Activated CD4-positive, CD25-positive, alpha-beta regulatory T cell treated with anti-CD3 and anti-CD28 coated beads, Interleukin-2, amount 50 U/mL, for 72 hours (primary cell): ENCODE results near the gene TLX2.

Experiments
- DNase-seq: peaks from one replicate; pipeline ENCODE4 v3.0.0; 2021

TLX2 gene

GRCh38 chr2:74513605-74514367 is 464 bp upstream of the TLX2 start:
- DNase-seq: no peak

GRCh38 chr2:74515271-74515980 is 1.2 kb downstream of the TLX2 start:
- no peak for DNase-seq

GRCh38 chr2:74515981-74516633 is 1.9 kb downstream of the TLX2 start:
- peak; percentile 74 for DNase-seq

GRCh38 chr2:74516650-74517049 is 2.4 kb downstream of the TLX2 start:
- DNase-seq: no peak

- no peak for DNase-seq
Observed at GRCh38 chr2:74522516-74522915, 8.3 kb downstream of the TLX2 start.

- no peak for DNase-seq
Observed at GRCh38 chr2:74524005-74524404, 9.8 kb downstream of the TLX2 start.

GRCh38 chr2:74524955-74525716 is 10.9 kb downstream of the TLX2 start:
- no peak for DNase-seq

- no peak for DNase-seq
Observed at GRCh38 chr2:74525717-74526648, 11.7 kb downstream of the TLX2 start, which contains the start of gene DQX1. Gene DQX1, minus strand, starts transcription at chr2:74526231. Its CDS starts 502 bp downstream, at chr2:74525729.

GRCh38 chr2:74526649-74527230 is 12.5 kb downstream of the TLX2 start:
- no peak for DNase-seq

- DNase-seq: no peak
Observed at GRCh38 chr2:74527741-74528140, 13.5 kb downstream of the TLX2 start.

- DNase-seq: no peak
Observed at GRCh38 chr2:74528600-74529356, 14.5 kb downstream of the TLX2 start.

GRCh38 chr2:74529357-74530238 is 15.3 kb downstream of the TLX2 start, which contains the start of the genes AUP1 and HTRA2:
Gene AUP1, minus strand, starts transcription at chr2:74529706. Its CDS starts 77 bp downstream, at chr2:74529629.
Gene HTRA2, plus strand, starts transcription at chr2:74529933. Its CDS starts 74 bp downstream, at chr2:74530007.
- DNase-seq: peak; percentile 84

- peak; percentile 63 for DNase-seq
Observed at GRCh38 chr2:74530239-74531187, 16.3 kb downstream of the TLX2 start.

GRCh38 chr2:74531666-74532065 is 17.4 kb downstream of the TLX2 start:
- DNase-seq: no peak

- DNase-seq: no peak
Observed at GRCh38 chr2:74532222-74532621, 18.0 kb downstream of the TLX2 start.

- no peak for DNase-seq
Observed at GRCh38 chr2:74533464-74533863, 19.2 kb downstream of the TLX2 start.

- DNase-seq: no peak
Observed at GRCh38 chr2:74534411-74534810, 20.2 kb downstream of the TLX2 start.

GRCh38 chr2:74535440-74535965 is 21.3 kb downstream of the TLX2 start:
- no peak for DNase-seq
